Measurements from ENCODE around the gene SLC2A11.
A peak's percentile ranks its signal among the peaks of the same experiment; 100 is the strongest.
"Not testable (repeated sequence)": the region's sequence is repeated elsewhere in the genome, so short reads cannot be mapped to it uniquely, and the experiment has no call there.

SLC2A11 gene

DNA sequence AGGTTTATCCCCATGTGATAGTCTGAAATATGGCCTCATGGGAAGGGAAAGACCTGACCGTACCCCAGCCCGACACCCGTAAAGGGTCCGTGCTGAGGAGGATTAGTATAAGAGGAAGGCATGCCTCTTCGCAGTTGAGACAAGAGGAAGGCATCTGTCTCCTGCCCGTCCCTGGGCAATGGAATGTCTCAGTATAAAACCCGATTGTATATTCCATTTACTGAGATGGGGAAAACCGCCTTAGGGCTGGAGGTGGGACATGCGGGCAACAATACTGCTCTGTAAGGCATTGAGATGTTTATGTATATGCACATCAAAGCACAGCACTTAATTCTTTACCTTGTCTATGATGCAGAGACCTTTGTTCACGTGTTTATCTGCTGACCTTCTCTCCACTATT is 49.7 kb downstream of the SLC2A11 start:
- not testable (repeated sequence) for DNase-seq (ENCODE audit: low read depth, low spot score)

DNA sequence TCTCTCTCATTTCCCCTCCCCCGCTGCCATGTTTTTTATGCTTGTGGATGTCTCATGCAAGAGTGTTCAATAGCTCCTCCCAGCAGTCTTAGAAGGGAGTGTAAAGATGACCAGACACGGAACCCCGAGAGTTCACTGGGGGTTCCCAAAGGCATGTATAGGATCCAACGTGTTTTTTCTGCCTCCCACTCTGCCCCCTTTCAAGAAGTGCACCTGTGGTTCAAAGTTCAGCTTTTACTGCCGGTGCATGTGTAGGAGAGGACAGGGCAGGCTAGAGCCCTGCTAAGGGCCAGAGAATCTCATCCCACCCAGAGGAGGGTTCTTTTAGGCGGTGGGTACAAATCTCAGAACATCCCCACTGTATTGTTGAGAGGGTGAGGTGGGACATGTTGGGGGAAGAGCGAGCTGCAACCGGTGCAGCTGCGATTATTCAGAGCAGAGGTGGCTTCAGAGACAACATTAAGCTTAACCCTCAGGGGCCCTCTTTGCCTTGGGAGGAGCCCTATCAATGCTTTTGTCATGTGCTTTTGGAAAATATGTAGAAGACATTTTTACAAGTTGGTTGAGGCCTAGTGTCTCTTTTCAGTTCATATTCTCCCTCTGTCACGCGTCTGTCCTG is 51.0 kb downstream of the SLC2A11 start:
- DNase-seq (ENCODE audit: low read depth, low spot score): no peak

DNA sequence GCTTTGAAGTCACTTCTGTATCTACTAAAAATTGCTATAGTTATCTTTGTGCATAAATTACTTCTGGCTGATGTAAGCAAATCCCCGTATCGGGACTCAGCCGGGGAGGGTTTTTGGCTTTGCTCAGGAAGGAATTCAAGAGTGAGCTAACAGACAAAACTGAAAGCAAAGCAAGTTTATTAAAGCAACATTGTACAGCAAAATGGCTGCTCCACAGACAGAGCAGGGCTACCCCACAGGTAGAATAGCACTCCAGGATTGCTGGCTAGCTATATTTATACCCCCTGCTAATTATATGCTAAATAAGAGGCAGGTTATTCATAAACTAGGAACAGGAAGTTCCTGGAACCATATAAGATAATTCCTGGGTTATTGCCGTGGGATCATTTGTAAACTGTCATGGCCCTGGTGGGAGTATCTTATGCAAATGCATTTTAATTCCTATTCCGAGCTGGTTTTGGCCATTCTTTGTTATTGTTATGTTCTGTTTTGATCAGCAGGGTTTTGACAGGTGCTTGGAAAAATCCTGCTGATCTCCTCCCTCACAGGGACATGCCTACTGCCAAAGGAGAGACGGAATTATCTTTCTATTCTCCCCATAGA is 51.7 kb downstream of the SLC2A11 start:
- no peak for DNase-seq (ENCODE audit: low read depth, low spot score)

DNA sequence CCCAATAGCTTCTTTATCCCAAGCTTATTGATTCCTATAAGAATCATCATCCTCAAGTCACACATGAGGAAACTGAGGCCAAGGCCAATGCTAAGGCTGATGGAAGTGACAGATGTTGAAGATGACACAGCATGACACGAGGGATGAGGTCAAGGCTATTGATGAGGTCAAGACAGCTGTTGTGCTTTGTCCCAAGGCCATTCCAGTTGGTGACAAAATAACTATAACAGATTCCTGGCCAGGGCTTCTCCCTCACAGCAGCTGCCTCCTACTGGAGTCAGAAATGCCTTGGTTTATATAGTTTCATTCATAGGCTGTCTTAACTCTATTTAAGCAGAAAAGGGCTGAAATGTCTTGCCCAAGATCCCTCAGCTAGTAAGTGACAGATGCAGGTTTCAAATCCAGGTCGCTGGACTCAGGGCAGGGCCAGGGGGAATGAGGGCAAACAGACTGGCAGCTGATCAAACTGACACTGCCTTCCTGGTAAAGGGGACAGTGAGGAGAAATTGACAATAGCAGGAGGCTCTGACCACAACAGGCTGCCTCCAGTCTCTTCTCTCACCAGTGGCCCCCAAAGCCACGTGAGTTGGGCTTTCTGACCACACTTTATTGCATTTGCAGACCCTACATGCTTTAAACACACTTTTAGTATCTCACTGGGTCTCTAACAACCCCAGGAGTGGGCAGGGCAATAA is 53.0 kb downstream of the SLC2A11 start:
- DNase-seq (ENCODE audit: low read depth, low spot score): no peak

DNA sequence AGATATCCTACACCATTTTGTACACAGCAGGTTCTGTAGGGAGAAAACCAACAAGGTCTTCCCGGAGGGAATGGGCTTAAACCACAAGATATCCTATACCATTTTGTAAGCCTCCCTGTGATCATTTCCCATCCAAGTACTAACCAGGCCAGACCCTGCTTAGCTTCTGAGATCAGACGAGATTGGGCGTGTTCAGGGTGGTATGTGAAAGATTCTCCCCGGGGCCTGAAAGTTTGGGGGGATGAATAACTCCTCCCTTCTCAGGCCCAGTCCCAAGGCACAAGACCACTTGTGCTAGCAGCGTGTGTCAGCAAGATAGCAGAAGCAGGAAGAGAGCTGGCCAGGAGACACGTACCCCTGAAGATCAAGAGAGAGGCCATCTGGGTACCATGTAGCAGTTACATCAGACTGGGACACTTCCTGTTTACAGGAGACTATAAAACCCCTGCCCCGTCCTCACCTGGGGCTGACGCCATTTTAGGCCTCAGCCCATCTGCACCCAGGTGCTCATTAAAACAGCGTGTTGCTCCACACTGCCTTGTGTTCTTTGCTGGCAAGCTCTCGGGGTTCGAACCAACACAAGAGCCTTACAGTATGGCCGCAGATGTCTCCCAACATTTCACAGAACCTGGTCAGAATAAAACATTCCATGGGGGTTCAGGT is 53.8 kb downstream of the SLC2A11 start:
- DNase-seq (ENCODE audit: low read depth, low spot score): no peak

DNA sequence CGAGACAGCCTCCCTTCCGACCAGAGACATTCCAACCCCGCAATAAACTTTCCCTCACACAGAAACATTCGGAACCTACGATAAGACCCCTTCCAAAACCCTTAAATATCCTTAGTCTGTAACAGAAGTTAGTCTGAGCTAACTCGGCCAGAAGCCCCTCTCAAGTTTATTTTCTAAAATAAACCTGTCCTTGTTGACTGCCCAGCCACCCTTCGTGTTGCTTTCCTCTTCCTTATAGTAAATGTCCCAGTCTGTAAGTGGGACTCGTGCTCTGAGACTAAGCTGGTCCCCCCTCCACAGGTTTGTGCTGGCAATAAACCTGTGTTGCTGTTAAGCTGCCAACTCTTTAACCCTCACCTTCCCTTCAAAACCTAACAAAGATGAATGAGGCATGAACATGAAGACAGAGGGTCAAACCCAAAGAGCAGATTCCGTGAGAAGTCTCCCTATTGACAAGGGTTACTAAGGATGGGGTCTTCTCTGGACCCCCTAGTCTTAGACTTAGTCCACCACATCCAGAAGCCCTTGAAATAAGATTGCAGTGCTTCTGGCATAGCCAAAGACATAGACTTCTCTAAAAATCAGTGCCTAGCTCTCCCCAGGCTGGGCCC is 54.7 kb downstream of the SLC2A11 start:
- no peak for DNase-seq (ENCODE audit: low read depth, low spot score)

DNA sequence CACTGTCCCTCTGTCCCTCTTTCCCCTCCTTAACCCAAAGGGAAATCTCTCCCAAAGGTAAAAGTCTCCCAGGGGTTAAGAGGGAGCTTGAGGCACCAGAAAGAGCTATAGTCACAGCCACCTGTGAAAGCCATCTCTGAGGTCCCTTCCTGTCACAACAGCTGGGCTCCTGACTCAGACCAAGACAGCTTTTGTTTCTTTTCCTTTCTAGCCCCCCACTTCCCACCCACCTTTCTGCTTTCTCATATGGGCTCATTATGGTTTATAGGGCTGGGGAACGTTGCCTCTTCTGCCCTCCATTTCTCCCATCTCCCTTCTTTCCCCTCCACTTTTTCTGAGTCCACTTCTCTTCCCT is 55.6 kb downstream of the SLC2A11 start:
- no peak for DNase-seq (ENCODE audit: low read depth, low spot score)

DNA sequence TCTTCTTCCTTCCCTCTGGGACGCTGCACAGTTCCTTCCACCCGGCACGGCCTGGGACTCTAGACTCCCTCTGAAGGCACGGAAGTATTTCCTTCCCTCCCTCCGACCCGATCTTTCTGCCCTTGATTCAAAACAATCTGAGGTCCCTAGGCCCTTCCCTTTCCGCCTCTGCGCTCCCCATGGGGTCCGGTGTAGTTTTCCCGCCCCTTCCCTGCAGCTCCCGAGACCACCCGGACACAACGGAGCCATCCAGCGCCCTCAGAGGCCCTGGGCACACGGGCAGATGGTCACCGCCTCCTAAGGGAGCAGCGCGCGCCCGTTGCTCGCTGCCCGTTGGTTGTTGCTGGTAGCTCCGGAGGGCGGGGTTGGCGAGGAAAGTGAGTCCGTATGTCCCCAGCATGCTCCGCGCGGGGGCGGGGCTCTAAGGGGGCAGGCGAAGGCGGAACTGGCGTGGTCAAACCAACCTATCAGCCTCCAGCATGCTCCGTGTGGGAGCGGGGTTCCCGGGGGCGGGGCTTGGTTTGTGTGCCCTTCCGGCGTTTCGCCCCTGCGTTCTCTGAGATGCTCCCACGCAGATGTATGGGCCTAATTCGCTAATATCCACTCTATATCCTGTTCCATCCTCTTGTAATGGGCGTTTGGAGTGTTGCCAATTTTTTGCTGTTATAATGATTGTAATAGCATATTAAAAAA is 56.1 kb downstream of the SLC2A11 start:
- DNase-seq (ENCODE audit: low read depth, low spot score): peak; percentile 97

DNA sequence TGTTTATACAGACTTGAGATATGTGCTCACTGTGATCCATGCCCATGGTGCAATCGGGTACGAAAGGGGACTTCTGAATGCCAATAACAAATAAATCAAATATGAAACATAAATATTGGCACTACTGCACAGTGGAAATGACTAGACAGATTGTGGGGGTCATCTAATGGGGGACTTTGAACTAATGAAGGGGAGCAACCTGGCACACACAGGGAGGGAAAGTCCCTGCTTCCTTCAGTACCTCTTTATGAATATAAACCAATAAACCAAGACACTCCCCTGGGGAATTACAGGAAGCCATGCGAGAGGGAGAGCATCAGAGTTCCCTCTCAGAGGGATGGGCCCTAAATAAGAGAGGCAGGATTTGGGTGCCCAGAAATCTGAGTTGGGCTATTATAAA is 57.6 kb downstream of the SLC2A11 start:
- DNase-seq (ENCODE audit: low read depth, low spot score): no peak

DNA sequence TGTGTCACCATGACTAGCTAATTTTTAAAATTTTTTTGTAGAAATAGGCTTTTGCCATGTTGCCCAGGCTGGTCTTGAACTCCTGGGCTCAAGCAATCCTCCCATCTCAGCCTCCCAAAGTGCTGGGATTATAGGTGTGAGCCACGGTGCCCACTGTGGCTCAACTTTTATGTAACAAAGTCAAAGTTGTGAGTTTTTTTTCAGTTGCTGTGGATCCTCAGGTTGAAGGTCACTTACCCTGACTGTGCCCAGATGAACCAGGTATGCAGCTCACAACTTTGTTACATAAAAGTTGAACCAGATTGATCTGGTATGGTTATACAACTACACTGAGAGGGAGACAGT is 62.6 kb downstream of the SLC2A11 start:
- not testable (repeated sequence) for DNase-seq (ENCODE audit: low read depth, low spot score)

DNA sequence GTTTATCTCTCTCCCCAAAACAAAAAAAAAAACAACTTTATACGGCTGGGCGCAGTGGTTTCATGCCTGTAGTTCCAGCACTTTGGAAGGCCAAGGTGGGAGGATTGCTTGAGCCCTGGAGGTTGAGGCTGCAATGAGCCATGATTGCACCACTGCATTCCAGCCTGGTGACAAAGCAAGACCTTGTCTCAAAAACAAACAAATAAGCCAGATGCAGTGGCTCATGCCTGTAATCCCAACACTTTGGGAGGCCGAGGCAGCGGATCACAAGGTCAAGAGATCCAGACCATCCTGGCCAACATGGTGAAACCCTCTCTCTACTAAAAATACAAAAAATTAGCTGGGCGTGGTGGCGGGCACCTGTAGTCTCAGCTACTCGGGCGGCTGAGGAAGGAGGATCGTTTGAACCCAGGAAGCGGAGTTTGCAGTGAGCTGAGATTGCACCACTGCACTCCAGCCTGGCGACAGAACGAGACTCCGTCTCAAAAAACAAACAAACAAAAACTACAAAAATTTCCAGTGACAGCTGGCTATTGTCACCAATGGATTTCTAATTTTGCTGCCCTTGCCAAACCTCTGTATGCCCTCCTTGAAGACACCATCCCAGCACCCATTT is 64.0 kb downstream of the SLC2A11 start:
- DNase-seq (ENCODE audit: low read depth, low spot score): not testable (repeated sequence)

DNA sequence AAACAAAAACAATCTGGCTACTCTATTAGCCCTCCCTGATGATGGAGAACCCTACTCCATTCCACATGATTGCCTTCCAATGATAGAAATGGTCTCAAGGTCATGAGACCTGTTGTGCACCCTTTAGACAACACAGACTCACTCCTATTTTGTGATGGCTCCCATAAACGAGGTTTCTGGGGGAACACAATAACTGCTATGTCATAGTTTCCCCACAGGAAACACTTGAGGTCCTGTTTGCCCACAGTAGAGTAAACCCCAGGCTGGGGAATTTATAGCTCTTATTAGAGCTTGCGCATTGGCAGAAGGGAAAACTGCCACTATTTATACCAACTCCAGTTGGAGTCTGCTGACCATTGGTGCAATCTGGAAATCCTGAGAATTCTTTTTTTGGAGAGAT is 65.2 kb downstream of the SLC2A11 start:
- no peak for DNase-seq (ENCODE audit: low read depth, low spot score)

DNA sequence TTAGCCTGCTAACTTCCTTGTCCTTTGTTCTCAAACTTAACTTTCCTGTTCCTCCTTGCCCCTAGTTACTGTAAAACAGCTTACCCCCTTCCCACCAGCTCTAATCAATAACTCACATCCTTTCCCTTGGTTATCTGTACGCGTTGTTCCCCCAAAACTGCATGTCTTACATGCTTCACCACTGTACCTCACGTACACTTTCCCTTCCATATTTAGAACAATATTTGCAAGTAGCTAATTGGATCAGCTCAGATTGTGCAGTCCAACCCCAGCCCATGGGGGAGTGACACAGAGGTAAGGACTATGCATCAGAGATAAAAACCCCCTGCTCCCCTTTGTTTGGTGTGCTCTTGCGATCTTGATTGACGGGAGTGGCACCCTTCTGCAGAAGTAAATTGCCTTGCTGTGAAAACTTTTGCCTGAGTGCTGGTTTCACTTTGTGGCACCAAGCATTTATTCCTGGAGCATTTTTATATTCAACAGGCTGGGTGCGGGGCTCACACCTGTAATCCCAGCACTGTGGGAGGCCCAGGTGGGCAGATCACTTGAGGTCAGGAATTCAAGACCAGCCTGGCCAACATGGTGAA is 67.4 kb downstream of the SLC2A11 start:
- no peak for DNase-seq (ENCODE audit: low read depth, low spot score)

DNA sequence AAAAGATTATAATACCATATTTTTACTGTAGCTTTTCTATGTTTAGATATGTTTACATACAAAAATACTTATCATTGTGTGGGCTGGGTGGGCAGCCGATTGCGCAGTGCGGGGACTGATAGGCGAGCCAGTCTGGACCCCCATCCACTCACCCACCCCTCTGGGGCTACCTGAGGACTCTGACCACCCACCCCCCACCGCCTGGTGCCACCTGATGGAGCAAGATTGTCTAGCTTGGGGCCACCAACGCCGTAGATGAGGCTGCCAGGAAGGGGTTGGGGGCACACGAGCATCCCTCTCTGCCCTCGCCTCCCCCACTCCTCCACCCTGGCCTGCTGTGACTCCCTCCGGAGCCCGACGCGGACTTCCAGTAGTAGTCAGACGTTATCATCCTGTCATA is 68.9 kb downstream of the SLC2A11 start:
- no peak for DNase-seq (ENCODE audit: low read depth, low spot score)
